Activated CD4-positive, CD25-positive, alpha-beta regulatory T cell treated with anti-CD3 and anti-CD28 coated beads, Interleukin-2, amount 50 U/mL, for 16 hours (primary cell): ENCODE data around the gene AMACR.

Experiments
- DNase-seq: peaks from one replicate; pipeline ENCODE4 v3.0.0-alpha.2; 2020; ENCODE audit warnings: low read depth, low spot score

The AMACR gene

GRCh38 chr5:34008802-34009201, 952 bp upstream of the AMACR start:
- DNase-seq = no peak

GRCh38 chr5:34007201-34007620, 639 bp downstream of the AMACR start:
- DNase-seq = no peak

GRCh38 chr5:34005681-34006080, 2.2 kb downstream of the AMACR start:
- no peak for DNase-seq

- no peak for DNase-seq
Measured at GRCh38 chr5:34005211-34005610, 2.6 kb downstream of the AMACR start.

GRCh38 chr5:34003941-34004340, 3.9 kb downstream of the AMACR start:
- DNase-seq = no peak

- no peak for DNase-seq
Measured at GRCh38 chr5:34002629-34003328, 5.1 kb downstream of the AMACR start.

GRCh38 chr5:34001241-34001841, 6.5 kb downstream of the AMACR start:
- no peak for DNase-seq

- DNase-seq = no peak
Measured at GRCh38 chr5:33999978-34000377, 7.9 kb downstream of the AMACR start.

- no peak for DNase-seq
Measured at GRCh38 chr5:33997331-33997983, 10.4 kb downstream of the AMACR start.

GRCh38 chr5:33995865-33996264, 12.0 kb downstream of the AMACR start:
- DNase-seq = no peak

GRCh38 chr5:33994845-33995244, 13.0 kb downstream of the AMACR start:
- no peak for DNase-seq

GRCh38 chr5:33992864-33993263, 15.0 kb downstream of the AMACR start:
- no peak for DNase-seq

GRCh38 chr5:33985447-33985846, 22.4 kb downstream of the AMACR start:
- no peak for DNase-seq

- no peak for DNase-seq
Measured at GRCh38 chr5:33984671-33985124, 23.2 kb downstream of the AMACR start, which contains the start of gene SLC45A2. Gene SLC45A2, minus strand, starts transcription at chr5:33984693. Its CDS starts 110 bp downstream, at chr5:33984583.

- DNase-seq = no peak
Measured at GRCh38 chr5:33984178-33984577, 23.7 kb downstream of the AMACR start.

GRCh38 chr5:33981408-33982162, 26.3 kb downstream of the AMACR start:
- DNase-seq = no peak

- no peak for DNase-seq
Measured at GRCh38 chr5:33980030-33980429, 27.8 kb downstream of the AMACR start.

GRCh38 chr5:33978306-33978705, 29.5 kb downstream of the AMACR start:
- no peak for DNase-seq

GRCh38 chr5:33976307-33976706, 31.5 kb downstream of the AMACR start:
- no peak for DNase-seq

- DNase-seq = no peak
Measured at GRCh38 chr5:33975852-33976251, 32.0 kb downstream of the AMACR start.

- no peak for DNase-seq
Measured at GRCh38 chr5:33973271-33973670, 34.6 kb downstream of the AMACR start.
